Vagina (tissue), 2 donors: Measurements from ENCODE around the gene GASK1B. TPM values are rescaled to one million over a fixed set of nuclear protein-coding genes. Genes with fewer than 3 reads are reported as not detected.

ENCODE experiments used
- DNase-seq, 2 donors: peaks; one replicate each; pipeline ENCODE4 v3.0.0-alpha.2; 2017; ENCODE audit errors: extremely low spot score in 2 of 2
- H3K27ac ChIP-seq: fragments of 200-600 bp; sonication (generic); one replicate; pipeline ENCODE4 v1.5.1; 2019
- H3K27me3 ChIP-seq: fragments of 200-600 bp; sonication (generic); one replicate; pipeline ENCODE4 v1.5.1; 2019
- H3K36me3 ChIP-seq, 2 donors: fragments of 200-600 bp; sonication (generic); one replicate each; pipeline ENCODE4 v1.5.1; 2017 to 2019
- H3K4me1 ChIP-seq: fragments of 200-600 bp; sonication (generic); one replicate; pipeline ENCODE4 v1.5.1; 2019
- H3K4me3 ChIP-seq, 2 donors: fragments of 200-600 bp; sonication (generic); 1 replicate in 1 of 2; 2 replicates in 1 of 2; pipeline ENCODE4 v1.5.1; 2016 to 2019
- H3K9me3 ChIP-seq: fragments of 200-600 bp; sonication (generic); one replicate; pipeline ENCODE4 v1.5.1; 2019
- POLR2A ChIP-seq, 2 donors: fragments of 450-650 bp; IDR thresholded peaks; one replicate each; pipeline ENCODE4 v1.6.1; 2017; ENCODE audit warnings: antibody characterized with exemption in 2 of 2, mild to moderate bottlenecking in 2 of 2, moderate library complexity in 2 of 2
- POLR2AphosphoS5 ChIP-seq, 2 donors: sonication (generic); formaldehyde crosslinking; IDR thresholded peaks; one replicate each; pipeline ENCODE4 v1.9.0; 2017; ENCODE audit warnings: antibody characterized with exemption in 2 of 2, mild to moderate bottlenecking in 2 of 2, low read depth in 1 of 2; ENCODE audit not compliant: insufficient read depth in 1 of 2
- intact Hi-C: fragments of 100-400 bp; cut with DNase I; formaldehyde crosslinking; loops from one replicate; pipeline ENCODE4 v1.15.1; 2023
- total RNA-seq: library from RNA; depleted of rRNA; stranded (reverse); fragments of >200 nt; gene quantifications from one replicate; pipeline ENCODE4 v1.2.3, GENCODE V29; 2016
- TF ChIP-seq, protein P1 (sequence below), 3 experiments: fragments of 450-650 bp in 2 of 3; fragments of 200-600 bp in 1 of 3; sonication (generic) in 1 of 3; IDR thresholded peaks; one replicate each; pipeline ENCODE4 v1.5.1; 2017 to 2019; ENCODE audit warnings: antibody characterized with exemption in 3 of 3, mild to moderate bottlenecking in 2 of 3, moderate library complexity in 2 of 3

GASK1B gene
- total RNA-seq = 24.3 TPM

DNA sequence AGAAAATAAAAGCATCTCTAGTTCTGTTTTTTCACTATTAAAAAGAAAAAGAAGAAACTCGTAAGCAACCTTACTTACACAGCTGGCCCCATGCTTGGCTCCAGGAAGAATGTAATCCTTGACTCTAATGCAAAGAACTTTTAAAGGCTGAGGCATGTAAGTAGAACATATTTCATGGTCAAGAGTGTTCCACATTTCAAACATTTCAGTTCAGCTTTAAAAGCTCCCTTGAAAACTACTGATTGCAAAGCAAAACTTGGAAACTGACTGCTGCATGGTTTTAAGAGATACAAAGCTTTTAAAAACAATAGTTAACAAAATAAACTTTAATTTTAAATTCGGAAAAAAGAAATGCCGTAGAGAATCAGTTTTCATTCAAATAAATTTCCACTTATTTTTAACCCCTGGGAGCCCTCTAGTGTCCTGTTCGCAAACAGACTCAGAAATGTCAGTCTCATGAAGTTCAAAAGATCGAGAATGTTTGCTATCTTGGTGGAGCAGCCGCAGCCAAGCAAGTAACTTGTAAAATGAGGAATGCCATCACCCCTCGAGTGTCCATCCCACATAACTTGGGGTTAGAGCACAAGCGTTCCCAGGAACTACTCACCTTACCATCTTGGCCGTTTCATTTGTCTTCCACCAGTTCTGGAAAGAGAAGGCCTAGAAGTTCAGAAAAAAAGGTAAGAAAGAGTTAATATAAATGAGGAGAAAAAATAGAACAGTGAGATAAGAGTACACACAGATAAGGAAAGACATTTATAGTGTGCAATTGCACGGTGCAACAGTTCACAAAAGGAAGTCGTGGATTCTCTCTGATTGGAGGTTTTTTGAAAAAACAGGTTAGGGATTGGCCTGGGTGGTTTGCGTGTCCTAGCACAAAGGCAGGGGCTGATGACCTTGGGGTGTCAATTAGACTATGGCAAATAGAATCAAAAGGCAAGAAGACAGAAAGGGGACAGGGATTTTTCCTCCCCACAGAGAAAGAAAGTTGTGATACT lies at the start of gene GASK1B:
Gene GASK1B, minus strand, starts transcription at position 765 of the 998 bp plus-strand sequence. CDS start 1,650 bp downstream, outside the sequence.
- no peak for DNase-seq
- no peaks in the 10 kb centered on the region for H3K27me3 ChIP-seq
- no peaks in the 10 kb centered on the region for H3K9me3 ChIP-seq
- peak within 1 kb of the TSS; percentile 36 to 49 for H3K4me3 ChIP-seq
- intact Hi-C loops = loop anchor here (5.0 kb wide), 1 partner anchor 180 kb away; no protein-coding TSS in a partner anchor
- peak within 1 kb of the TSS; percentile 77 for H3K27ac ChIP-seq
- no peaks in the 10 kb centered on the region for H3K36me3 ChIP-seq
- peaks cover 37% of the 10 kb centered on the region for H3K4me1 ChIP-seq
- TF ChIP-seq, protein P1, sequence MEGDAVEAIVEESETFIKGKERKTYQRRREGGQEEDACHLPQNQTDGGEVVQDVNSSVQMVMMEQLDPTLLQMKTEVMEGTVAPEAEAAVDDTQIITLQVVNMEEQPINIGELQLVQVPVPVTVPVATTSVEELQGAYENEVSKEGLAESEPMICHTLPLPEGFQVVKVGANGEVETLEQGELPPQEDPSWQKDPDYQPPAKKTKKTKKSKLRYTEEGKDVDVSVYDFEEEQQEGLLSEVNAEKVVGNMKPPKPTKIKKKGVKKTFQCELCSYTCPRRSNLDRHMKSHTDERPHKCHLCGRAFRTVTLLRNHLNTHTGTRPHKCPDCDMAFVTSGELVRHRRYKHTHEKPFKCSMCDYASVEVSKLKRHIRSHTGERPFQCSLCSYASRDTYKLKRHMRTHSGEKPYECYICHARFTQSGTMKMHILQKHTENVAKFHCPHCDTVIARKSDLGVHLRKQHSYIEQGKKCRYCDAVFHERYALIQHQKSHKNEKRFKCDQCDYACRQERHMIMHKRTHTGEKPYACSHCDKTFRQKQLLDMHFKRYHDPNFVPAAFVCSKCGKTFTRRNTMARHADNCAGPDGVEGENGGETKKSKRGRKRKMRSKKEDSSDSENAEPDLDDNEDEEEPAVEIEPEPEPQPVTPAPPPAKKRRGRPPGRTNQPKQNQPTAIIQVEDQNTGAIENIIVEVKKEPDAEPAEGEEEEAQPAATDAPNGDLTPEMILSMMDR (IDR thresholded peaks at IDR 0.05) = peak in 2 of 3 experiments; percentile 40 to 68
- TF ChIP-seq POLR2A (IDR thresholded peaks at IDR 0.05) = no peak
- TF ChIP-seq POLR2AphosphoS5 (IDR thresholded peaks at IDR 0.05; ENCODE audit: insufficient read depth in 1 of 2, low read depth in 1 of 2) = peak in 1 of 2 donors; percentile 37

DNA sequence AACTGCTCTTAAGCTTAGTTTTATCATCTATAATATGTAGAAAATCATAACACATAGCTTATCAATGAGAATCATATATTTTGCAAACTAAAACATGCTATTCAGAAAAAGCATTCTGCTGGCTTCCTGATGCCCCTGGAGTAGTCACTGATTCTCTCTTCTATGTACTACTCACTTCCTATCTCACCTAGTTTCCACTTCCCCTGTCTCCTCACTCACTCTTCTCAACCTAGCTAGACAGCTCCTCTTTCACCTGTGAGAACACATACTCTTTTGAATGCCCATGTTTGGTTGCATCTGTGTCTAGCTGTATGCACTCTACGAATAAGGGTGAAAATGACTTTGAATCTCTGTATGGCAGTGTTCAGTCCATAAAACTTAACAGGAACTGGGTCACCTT lies 46.8 kb upstream of the GASK1B start:
- TF ChIP-seq, protein P1 (IDR thresholded peaks at IDR 0.05) = no peak
- TF ChIP-seq POLR2A (IDR thresholded peaks at IDR 0.05) (no peak), POLR2AphosphoS5 (IDR thresholded peaks at IDR 0.05; ENCODE audit: insufficient read depth in 1 of 2, low read depth in 1 of 2) (no peak)
- H3K9me3 ChIP-seq = no peaks in the 10 kb centered on the region
- no peaks in the 10 kb centered on the region for H3K36me3 ChIP-seq
- intact Hi-C loops = no loop called here
- no peak overlapping the region for H3K27ac ChIP-seq
- no peaks in the 10 kb centered on the region for H3K4me1 ChIP-seq
- H3K4me3 ChIP-seq = no peak overlapping the region
- H3K27me3 ChIP-seq = no peaks in the 10 kb centered on the region
- DNase-seq = no peak

DNA sequence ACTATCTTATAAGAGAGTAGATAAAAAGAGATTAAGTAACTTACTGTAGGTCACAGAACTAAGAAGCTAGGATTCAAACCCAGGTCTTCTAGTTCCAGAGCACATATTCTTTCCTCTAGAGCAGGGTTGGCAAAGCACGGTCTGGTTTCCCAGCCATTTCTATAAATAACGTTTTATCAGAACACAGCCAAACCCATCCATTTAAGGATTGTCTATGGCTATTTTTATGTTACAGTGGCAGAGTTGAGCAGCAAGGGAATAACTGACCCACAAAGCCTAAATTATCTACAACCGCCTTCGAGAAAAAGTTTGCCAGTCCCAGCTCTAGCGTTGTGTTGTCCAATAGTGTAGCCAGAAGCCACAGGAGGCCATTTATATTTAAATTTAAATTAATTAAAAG lies 44.9 kb upstream of the GASK1B start:
- Histone ChIP-seq H3K4me3 (no peak overlapping the region), H3K9me3 (no peaks in the 10 kb centered on the region), H3K4me1 (no peaks in the 10 kb centered on the region), H3K36me3 (no peaks in the 10 kb centered on the region), H3K27ac (no peak overlapping the region), H3K27me3 (no peaks in the 10 kb centered on the region)
- intact Hi-C loops = no loop called here
- TF ChIP-seq, protein P1 (IDR thresholded peaks at IDR 0.05) = no peak
- TF ChIP-seq POLR2A (IDR thresholded peaks at IDR 0.05) = no peak
- TF ChIP-seq POLR2AphosphoS5 (IDR thresholded peaks at IDR 0.05; ENCODE audit: insufficient read depth in 1 of 2, low read depth in 1 of 2) = no peak
- no peak for DNase-seq

DNA sequence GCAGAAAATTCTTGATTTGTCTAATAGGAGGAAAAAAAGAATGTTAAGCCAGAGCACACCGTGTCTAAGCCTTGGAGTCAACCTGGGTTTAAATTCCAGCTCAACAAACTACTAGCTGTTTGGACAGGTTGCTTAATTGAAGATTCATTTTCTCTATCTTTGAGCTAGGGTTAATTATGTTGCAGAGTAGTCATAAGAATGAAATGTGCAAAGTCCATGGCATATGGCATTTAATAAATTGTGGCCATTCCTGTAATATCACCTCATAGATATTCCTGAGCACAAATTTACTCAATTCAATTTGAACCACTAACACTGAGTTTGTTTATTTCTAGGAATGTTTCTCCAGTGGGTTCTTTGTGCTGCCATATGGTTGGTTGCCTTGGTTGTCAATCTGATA lies 42.0 kb upstream of the GASK1B start:
- TF ChIP-seq POLR2A (IDR thresholded peaks at IDR 0.05) (no peak), POLR2AphosphoS5 (IDR thresholded peaks at IDR 0.05; ENCODE audit: insufficient read depth in 1 of 2, low read depth in 1 of 2) (no peak)
- TF ChIP-seq, protein P1 (IDR thresholded peaks at IDR 0.05) = no peak
- intact Hi-C loops = no loop called here
- Histone ChIP-seq H3K4me1 (peaks cover 10% of the 10 kb centered on the region), H3K9me3 (no peaks in the 10 kb centered on the region), H3K27ac (no peak overlapping the region), H3K4me3 (no peak overlapping the region), H3K36me3 (no peaks in the 10 kb centered on the region), H3K27me3 (no peaks in the 10 kb centered on the region)
- no peak for DNase-seq

DNA sequence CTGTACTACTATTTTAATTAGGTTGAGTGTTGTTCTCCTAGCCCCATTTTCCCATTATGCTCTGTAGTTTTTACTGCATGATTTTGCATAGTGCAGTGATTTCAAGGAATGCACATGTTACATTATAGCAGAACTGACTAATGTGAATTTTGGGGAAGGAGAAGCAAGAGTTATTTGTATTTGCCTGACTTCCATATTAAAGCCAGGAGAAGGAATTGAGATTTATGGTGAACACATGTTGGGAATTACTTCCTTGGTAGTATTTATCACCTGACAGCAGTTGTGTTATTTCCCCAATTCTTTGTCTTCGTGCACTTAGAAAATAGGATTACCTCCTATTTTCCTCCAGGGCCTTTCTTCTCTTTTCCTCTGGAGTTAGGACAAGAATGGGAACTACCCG lies 40.6 kb upstream of the GASK1B start:
- Histone ChIP-seq H3K4me1 (peaks cover 10% of the 10 kb centered on the region), H3K27ac (no peak overlapping the region), H3K9me3 (no peaks in the 10 kb centered on the region), H3K27me3 (no peaks in the 10 kb centered on the region), H3K36me3 (no peaks in the 10 kb centered on the region), H3K4me3 (no peak overlapping the region)
- TF ChIP-seq POLR2A (IDR thresholded peaks at IDR 0.05) (no peak), POLR2AphosphoS5 (IDR thresholded peaks at IDR 0.05; ENCODE audit: insufficient read depth in 1 of 2, low read depth in 1 of 2) (no peak)
- TF ChIP-seq, protein P1 (IDR thresholded peaks at IDR 0.05) = no peak
- intact Hi-C loops = no loop called here
- no peak for DNase-seq
